ENCODE data around the gene ORM1. TPM values are rescaled to one million over a fixed set of nuclear protein-coding genes. Genes with fewer than 3 reads are reported as not detected.

Gene ORM1
- total and polyA plus RNA-seq, 10 of the 15 experiments (the other 5 are each of a cell fraction or from before 2014, with no cell fraction given): 4.4 TPM; not detected in 9

GRCh38 chr9:114315723-114316363 lies 7.1 kb upstream of the ORM1 start:
- TF ChIP-seq ELK1 (IDR thresholded peaks at IDR 0.05; ENCODE audit: low read depth, low read length): no peak
- no peak for TF ChIP-seq IKZF2 (IDR thresholded peaks at IDR 0.05)
- TF ChIP-seq IRF5 (IDR thresholded peaks at IDR 0.05; ENCODE audit: borderline replicate concordance): no peak
- TF ChIP-seq STAT3 (IDR thresholded peaks at IDR 0.05; ENCODE audit: low read depth, low read length): no peak
- no peak for TF ChIP-seq RBBP5 (conservative IDR thresholded peaks at IDR 0.05)
- no peak for TF ChIP-seq CBX5 (IDR thresholded peaks at IDR 0.05; ENCODE audit: low read depth)
- no peak for TF ChIP-seq ZNF24 (IDR thresholded peaks at IDR 0.05)
- no peak for TF ChIP-seq E2F4 (IDR thresholded peaks at IDR 0.05; ENCODE audit: low read depth, low read length)
- no peak for TF ChIP-seq BHLHE40 (IDR thresholded peaks at IDR 0.05; ENCODE audit: borderline replicate concordance in 1 of 2, low read depth in 2 of 2, low read length in 1 of 2)
- TF ChIP-seq KLF5 (IDR thresholded peaks at IDR 0.05; ENCODE audit: partially characterized antibody): no peak
- Histone ChIP-seq H3K4me3 (no peak overlapping the region), H3K4me2 (ENCODE audit: control insufficient read depth, insufficient read depth) (no peak overlapping the region), H3K9ac (ENCODE audit: control insufficient read depth, insufficient read depth, low read length) (no peak overlapping the region), H3K36me3 (ENCODE audit: control insufficient read depth in 2 of 2, insufficient read depth in 2 of 2, low read length in 1 of 2) (no peaks in the 10 kb centered on the region), H3K4me1 (ENCODE audit: control insufficient read depth, insufficient read depth, low read length) (no peaks in the 10 kb centered on the region), H4K20me1 (ENCODE audit: control insufficient read depth, insufficient read depth) (no peaks in the 10 kb centered on the region), H3K79me2 (ENCODE audit: control insufficient read depth, insufficient read depth, low read length) (no peaks in the 10 kb centered on the region), H3K27me3 (replicated peaks in 1 of 2; ENCODE audit: control insufficient read depth in 2 of 2, insufficient read depth in 2 of 2, low read length in 1 of 2) (no peaks in the 10 kb centered on the region; a peak in 1 of 4 replicates), H3K27ac (ENCODE audit: control insufficient read depth, insufficient read depth) (no peak overlapping the region), H3K9me3 (replicated peaks; ENCODE audit: control insufficient read depth, insufficient read depth, low read length) (no peaks in the 10 kb centered on the region), H2AFZ (ENCODE audit: control insufficient read depth, low read depth, low read length) (no peak overlapping the region)
- SMC1A ChIA-PET (ENCODE audit: uncharacterized antibody, unreplicated experiment): interaction anchor here (1.1 kb wide), 1 partner anchor 120 kb away, joined by 3 read pairs; no protein-coding TSS in a partner anchor
- intact Hi-C loops (cut with micrococcal nuclease; ENCODE audit: unreplicated experiment): no loop called here
- no TSS peak for BruUV-seq (replicated peaks)
- ATAC-seq: no peak
- WGBS (ENCODE audit: insufficient coverage, insufficient replicate concordance, low lambda C conversion rate, missing lambda C conversion rate): 48% methylated on average over 8 of the region's 8 CpGs
- DNase-seq (ENCODE audit: low read depth, low spot score): no peak
- no peak for FAIRE-seq
- RAD21 ChIA-PET (ENCODE audit: unreplicated experiment): no interaction called here
- in situ Hi-C loops (cut with MboI): no loop called here
- POLR2A ChIA-PET: no interaction called here
- CTCF ChIA-PET: interaction anchor here (1.4 kb wide), 1 partner anchor 25 kb away, joined by 4 read pairs; no protein-coding TSS in a partner anchor

Measured in GM12878 (cell line).